Renal cortical epithelial cell (primary cell): ENCODE measurements around the gene PROCR. TPM values are rescaled to one million over a fixed set of nuclear protein-coding genes. Genes with fewer than 3 reads are reported as not detected.
"Not testable (repeated sequence)": the region's sequence is repeated elsewhere in the genome, so short reads cannot be mapped to it uniquely, and the experiment has no call there.

Source experiments
- DNase-seq: peaks from one replicate; pipeline ENCODE4 v3.0.0-alpha.2; 2011; ENCODE audit warnings: low read depth
- total RNA-seq: library from RNA; depleted of rRNA; stranded (reverse); fragments of >200 nt; gene quantifications from 2 replicates; pipeline ENCODE4 v1.2.3, GENCODE V29; 2014

Gene PROCR
- 31.5 and 76.4 TPM in 2 replicates for total RNA-seq

DNA sequence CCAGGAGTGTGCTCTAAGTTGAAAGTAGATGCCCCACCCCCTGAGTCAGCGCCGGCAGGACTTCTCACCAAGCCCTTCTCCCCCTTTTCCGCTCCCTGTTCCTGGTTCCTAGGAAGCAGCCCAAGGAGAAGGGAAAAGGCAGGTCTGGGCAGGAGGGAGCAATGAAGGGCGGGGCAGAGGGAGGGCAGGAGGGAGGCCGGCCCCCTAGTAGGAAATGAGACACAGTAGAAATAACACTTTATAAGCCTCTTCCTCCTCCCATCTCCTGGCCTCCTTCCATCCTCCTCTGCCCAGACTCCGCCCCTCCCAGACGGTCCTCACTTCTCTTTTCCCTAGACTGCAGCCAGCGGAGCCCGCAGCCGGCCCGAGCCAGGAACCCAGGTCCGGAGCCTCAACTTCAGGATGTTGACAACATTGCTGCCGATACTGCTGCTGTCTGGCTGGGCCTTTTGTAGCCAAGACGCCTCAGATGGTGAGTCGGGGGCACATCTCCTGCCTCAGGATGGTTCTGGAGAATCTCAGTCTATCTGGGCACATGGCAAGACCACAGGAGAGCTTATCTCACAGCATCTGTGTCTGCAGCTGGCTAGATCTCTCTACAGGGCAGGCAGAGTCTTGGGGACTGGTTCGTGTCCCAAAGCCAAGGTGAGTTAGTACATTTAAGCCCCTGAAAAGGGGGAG is at the start of gene PROCR:
PROCR (plus strand) TSS at position 320 of the 681 bp plus-strand sequence; CDS start at position 403, 83 bp downstream.
- DNase-seq: peak; percentile 94

DNA sequence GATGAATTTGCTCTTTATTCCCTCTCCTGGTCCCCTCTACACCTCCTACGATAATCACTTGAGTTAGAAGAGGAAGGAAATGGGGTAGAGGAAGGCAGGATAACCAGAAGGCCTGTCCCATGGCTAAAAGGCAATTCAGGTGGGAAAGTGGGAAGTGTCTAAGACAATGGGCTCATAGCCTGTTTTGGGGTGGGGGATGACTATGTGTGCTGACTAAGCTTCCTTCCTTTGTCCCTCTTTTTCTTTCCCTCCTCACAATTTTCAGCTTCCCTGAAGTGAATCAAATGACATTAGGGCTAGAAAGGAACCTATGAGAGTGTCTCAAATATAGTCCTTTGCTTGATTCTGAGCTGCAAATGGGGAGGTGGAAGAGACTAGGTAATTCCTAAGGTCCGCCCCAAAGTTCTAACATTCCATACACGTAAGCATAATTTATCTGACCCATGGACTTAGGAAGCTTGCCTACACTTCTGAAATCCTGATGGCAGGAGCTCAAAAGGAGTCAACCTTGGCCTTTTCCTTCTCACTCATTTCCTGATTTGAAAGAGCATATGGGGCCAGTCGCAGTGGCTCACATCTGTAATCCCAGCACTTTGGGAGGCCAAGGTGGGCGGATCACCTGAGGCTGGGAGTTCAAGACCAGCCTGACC is 49.0 kb upstream of the PROCR start:
- no peak for DNase-seq

DNA sequence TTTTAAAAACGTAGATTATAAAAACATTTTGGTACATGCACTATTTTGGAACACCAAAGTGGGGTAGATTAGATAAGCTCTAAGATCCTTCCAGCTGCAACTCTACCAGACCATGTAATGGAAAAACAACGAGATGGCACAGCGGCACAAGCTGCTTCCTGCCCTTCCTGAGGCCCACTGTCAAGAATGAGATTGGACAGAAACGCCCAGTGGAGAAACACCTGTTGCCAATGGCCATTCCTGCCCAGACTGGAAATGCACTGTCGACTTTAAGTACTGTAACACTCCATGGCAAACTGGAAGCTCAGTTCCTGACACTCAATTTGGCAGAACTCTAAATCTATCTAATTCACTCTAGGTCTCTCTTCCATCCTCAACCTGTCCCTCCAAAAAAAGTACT is 46.1 kb upstream of the PROCR start:
- no peak for DNase-seq

DNA sequence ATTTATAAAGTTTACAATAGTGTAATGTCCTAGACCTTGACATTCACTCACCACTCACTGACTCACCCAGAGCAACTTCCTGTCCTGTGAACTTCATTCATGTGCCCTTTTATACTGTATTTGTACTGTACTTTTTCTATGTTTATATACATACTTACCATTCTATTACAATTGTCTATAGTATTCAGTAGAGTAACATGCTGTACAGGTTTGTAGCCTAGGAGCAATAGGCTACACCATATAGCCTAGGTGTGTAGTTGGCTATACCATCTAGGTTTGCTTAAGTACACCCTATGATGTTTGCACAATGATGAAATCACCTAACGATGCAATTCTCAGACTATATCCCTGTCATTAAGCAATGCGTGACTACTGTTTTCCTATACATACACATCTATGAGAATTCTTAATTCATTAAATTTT is 42.2 kb upstream of the PROCR start:
- DNase-seq: no peak

DNA sequence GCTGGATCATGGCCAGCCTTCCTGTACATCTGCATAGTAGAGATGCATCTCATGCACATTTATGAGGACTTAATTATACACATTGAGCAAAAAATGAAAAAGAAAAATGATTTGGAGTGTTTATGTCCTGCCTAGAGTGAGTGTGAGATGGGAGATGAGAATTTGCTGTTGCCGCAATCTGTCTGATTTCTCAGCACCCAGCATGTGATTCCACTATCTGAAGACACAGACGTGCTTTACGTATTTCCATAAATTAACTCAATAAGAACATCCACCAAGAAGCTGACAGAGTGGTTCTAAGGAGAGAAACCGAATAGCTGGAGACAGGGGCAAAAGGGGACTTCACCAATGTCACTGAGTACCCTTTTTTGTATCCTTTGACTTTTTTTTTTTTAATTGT is 39.9 kb upstream of the PROCR start:
- DNase-seq: no peak

DNA sequence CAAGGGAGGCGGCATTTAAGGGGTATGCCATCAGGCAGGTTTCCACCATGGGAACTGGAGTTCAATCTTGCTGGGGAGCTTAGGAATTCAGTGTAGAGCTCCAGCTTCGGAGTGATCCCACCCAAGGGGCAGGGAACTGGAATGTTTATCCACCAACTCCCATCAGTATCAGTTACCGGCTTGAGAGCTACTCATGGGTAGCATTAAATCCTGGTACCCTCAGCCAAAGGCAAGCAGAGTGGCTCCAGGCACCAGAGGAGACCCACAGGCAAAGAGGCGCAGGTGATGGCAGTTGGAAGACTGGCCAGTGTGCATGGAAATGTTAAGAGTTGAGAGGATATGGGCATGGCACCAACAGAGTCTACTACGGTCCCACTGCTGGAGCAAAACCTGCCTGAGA is 38.8 kb upstream of the PROCR start:
- DNase-seq: no peak

DNA sequence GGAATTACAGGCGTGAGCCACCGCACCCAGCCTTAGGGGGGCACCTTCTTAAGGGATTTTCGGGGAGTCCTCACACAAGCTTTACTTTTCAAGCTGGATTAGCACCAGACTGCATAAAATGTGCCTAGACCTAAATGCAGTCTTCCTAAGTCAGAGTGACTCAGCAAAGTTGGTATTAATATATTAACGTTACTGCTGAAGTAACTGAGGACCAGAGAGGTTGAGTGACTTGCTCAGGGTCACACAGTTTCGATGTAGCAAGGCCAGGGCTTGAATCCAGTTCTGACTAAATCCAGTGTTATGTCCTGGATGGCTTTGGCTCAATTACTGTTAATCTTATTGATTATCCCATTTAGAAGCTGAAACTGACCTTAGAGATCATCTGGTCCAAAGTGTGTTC is 38.1 kb upstream of the PROCR start:
- DNase-seq: no peak

DNA sequence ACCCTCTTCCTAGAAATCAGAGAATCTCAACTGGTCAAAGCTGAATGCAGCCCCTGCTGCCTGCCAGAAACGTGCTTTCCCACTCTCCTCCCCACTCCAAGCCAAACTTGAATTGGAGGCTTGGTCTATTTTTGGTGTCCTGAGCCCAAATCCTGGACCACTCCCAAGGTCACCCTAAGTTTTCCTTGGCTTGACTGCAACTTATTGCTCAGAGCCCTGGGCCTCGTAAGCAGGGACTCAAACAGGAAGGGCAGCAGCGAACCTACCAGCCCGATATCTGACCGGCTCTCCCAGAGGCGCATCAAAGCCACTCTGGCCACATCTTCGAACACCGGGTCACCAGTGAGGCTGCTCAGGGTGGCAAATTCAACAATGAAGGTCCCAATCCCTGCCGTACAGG is 37.4 kb upstream of the PROCR start:
- no peak for DNase-seq

DNA sequence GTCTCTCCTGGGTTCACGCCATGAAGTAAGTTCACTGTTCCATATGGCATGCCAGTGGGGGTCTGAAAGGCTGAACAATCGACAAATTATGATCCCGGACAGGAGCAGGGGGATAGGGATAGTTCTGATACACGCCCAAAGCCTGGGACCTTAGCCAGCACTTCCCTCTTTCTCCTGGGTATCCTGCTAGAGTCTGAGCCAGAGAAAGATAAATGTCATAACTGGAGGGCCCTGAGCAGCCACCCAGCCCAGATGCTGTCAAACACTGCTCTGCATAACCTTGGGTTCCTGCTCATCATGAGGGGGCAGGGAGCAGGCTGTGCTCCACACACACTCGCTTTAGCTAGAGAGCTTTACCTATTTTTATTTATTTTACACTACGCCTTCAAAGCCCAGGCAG is 37.0 kb upstream of the PROCR start:
- no peak for DNase-seq

DNA sequence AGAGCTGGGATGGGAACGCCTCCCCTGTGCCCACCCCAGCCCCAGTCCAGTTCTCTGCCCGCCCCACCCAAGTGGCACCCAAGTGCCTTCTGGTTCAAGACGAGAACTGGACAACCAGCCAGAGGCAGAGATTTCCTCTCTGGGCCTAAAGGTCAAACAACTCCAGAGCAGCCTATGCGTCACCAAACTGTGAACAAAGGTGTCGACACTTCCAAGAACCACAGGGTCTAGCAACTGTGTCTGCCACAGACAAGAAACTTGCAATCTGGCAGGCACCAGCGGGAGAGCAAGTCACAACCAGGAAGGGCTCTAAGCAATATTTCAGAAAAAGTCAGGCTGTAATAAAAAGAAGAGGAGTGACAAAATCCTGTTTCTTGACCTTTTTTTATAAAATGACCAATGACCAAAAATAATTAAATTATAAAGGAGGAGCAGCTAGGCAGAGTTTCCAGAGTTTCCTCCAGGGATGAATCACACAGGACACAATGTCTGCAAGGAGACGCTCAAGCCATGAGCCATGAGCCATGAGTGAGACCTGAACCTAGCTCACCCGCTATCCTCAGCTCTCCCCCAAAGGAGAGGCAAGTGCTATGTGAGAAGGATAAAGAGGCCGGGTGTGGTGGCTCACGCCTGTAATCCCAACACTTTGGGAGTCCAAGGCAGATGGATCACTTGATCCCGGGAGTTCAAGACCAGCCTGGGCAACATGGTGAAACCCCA is 35.8 kb upstream of the PROCR start:
- no peak for DNase-seq

DNA sequence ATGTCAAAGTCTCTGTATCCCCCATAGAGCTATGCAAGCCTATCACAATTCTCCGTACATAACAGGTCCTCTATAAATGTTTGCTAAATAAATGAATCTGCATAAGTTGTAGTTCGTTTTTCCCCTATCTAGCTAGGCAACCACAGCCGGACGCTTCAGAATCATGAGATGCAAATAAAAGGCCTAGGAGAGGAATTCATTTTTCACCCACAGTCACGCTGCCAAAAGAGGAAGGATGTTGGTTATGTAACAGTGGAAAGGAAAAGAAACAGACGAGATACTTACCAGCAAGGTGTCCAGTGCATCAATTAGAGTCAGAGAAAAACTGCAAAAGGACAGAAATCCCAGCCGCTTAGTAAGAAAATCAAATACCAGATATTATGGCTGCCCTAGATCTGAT is 27.2 kb upstream of the PROCR start:
- DNase-seq: no peak

DNA sequence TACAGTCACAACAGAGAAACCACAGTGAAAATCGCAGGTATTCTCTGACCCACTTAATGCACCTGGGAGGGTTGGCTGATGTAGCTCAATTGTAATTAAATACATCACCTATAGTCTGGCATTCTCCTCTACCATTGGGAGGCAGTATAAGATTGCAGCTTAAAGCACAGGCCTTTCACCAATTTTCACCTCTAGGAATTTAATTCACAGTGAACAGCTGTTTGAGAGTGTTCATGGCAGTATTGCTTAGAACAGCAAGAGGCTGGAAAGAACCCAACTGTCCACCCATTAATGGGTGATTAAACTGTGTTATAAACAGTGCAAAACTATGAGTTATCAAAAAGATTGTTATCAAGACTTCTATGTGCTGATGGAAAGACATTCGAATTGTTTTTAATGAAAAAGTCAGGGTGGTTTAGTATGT is 26.7 kb upstream of the PROCR start:
- DNase-seq: peak; percentile 72

DNA sequence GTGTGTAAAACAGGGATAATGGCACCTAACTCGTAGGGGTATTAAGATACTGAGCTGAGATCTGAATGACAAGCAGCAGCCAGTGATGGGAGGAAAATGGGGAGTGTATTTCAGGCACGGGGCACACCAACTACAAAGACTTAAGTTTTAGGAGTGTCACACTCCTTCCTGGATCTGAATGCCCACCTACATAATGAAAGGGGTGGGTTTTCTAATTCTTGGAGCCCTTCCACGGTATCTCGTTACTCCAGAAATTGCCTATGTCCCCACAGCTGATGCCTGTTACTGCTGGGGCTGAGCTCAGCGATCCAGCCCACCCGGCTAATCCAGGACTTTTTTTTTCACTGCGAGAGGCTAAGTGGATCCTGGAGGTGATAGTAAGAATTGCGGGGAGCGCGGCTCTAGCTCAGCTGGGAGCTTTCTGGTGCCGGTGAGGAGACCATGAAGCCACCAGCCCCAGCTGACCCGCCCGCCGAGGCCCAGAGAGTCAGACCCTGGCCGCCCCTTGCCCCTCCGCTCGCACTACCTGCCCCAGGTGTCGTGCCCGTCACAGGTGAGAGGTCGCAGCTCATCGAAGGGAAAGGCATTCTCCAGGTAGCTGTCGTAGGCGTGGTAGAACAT is 25.5 kb upstream of the PROCR start:
- no peak for DNase-seq

DNA sequence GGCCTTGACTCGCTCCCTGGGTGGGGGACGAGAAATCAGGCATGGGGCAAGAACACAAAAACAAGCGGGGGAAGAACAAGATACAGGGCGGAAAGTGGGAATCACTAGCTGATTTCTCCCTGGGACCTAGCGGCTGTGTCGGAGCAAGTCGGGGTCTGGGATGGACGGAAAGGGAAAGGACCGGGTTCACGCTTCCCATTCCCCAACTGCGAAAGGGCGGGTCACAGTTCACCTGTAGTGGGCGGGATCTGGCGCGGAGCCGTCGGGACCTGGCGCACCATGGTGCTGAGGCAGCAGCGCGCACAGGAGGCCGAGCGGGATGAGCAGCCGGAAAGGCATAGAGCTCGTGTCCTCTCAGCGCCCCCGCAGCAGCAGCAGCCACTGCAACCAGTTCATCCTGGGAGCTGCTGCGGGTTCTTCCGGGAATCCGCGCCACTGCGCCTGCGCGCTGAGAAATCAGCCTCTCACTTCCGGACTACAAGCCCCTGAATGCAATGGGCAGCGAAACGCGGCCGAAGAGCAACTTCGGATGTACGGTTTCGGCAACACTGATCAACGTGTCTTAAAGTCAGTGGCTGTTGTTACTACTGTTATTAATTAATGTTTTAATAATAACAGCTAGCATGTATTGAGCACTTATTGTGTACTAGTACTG is 24.8 kb upstream of the PROCR start, which contains the start of gene EDEM2:
EDEM2 (minus strand) TSS at position 417 of the 655 bp plus-strand sequence; CDS start at position 339, 78 bp downstream.
- DNase-seq: peak; percentile 94

DNA sequence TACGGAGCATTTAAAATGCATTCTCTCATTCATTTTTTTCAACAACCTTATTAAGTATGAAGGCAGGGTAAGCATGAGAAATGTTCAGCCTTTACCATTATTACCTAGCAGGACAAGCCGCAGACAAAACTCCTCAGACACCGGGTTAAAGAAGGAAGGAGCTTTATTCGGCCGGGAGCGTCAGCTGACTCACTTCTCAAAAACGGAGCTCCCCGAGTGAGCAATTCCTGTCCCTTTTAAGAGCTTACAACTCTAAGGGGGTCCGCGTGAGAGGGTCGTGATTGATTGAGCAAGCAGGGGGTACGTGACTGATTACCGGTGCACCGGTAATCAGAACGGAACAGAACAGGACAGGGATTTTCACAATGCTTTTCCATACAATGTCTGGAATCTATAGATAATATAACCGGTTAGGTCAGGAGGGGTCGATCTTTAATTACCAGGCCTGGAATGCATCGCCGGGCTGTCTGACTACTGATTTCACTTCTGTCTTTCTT is 24.2 kb upstream of the PROCR start:
- not testable (repeated sequence) for DNase-seq

DNA sequence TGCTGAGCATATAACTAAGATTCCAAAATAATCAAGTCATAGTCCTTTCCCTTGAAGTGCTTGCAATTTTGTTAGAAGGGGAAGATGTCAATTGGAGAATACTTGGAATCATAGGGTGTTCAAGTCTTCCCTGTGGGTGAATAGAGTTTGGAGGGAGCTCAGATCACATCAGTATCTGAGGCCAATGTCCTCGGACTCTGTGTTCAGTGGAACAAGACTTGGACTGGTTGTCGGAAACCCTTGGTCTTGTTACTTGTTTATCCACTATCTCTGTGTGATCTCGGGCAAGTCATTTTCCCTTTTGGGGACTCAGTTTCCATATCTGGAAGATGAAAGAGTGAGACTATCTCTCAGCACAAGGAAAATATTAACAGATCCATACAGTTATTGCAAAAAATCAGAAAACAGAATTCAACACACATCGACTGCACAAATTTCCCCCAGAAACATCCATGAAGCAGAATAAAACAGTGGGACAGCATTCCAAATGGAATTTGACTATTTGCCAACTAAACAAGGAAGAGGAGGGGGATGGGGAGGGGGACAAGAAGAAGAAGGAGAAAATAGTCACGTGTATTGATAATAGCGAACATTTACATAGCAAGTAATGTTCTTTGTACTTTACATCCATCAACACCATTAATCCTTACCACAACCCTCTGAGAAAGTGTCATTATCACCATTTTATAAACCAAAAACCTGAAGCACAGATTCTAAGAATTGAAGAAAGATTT is 20.9 kb upstream of the PROCR start:
- DNase-seq: no peak

DNA sequence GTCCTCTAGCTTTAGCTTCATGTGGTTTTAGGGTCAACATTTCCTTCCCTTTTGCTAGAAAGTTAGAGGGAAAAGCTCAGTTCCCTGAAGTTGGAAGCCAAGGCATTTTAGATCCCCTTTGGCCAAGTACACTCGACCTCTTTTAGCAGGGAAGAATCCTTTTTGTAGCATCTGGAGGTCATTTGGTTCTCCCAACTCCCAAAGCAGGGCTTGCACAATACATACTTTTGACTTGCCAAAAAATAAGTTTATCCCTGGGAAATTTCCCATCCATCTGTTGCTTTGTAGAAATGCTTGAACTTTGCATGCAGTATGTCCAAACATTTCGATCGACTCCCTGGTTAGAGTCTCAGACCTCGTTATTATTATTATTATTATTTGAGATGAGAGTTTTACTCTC is 20.1 kb upstream of the PROCR start:
- DNase-seq: no peak

DNA sequence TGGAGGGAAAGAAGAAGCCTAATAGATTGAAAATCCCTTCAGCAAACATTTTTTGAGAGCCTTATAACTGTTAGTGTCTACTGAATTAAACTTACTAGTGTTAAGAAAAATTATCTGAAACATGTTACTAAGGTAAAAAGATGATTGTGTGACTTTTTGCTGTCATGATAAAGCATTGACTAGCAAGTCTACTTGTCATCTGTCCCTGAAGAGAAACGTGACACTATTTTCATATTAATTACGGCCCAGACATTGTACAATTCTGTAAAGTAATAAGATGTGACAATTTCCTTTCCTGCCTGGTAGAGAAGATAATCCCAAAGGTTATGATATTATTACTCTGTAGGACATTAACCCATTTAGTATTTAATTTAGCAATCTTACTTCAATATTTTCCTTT is 15.9 kb upstream of the PROCR start:
- no peak for DNase-seq

DNA sequence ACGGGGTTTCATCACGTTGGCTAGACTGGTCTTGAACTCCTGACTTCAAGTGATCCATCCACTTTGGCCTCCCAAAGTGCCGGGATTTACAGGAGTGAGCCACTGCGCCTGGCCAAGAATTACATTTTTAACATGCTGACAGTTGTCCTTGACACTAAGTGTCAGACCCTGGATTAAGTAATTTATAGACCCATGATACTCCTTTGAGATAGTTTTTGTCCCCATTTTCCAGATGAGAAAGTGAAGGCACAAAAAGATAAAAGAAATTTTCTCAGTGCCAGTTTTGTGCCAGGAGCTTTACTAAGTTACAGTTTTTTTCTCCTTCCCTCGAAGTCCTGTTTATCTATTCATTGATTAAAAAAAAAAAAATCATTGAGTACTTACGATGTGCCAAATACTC is 14.9 kb upstream of the PROCR start:
- DNase-seq: no peak

DNA sequence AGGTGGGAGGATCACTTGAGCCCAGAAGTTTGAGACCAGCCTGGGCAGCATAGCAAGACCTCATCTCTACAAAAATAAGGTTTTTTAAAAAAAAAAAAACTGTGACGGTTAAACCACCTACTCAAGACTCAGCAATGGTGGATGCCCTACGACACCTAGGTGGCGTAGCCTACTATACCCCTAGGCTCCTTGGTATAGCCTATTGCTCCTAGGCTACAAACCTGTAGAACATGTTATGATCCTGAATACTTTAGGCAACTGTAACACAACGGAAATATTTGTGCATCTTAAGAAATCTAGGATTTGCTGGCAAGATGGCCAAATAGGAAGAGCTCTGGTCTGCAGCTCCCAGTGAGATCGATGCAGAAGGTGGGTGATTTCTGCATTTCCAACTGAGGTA is 11.5 kb upstream of the PROCR start:
- not testable (repeated sequence) for DNase-seq

DNA sequence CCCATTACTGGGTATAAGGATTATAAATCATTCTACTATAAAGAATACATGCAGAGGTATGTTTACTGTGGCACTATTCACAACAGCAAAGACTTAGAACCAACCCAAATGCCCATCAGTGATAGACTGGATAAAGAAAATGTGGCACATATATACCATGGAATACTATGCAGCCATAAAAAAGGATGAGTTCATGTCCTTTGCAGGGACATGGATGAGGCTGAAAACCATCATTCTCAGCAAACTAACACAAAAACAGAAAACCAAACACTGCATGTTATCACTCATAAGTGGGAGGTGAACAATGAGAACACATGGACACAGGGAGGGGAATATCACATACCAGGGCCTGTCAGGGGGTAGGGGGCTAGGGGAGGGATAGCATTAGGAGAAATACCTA is 7.3 kb upstream of the PROCR start:
- DNase-seq: not testable (repeated sequence)
